ENCODE measurements around the gene EPS8L2. TPM values are rescaled to one million over a fixed set of nuclear protein-coding genes. Genes with fewer than 3 reads are reported as not detected.

Gene EPS8L2
- total and polyA plus RNA-seq, 4 donors = 24.4 to 138 (median 62.7) TPM

DNA sequence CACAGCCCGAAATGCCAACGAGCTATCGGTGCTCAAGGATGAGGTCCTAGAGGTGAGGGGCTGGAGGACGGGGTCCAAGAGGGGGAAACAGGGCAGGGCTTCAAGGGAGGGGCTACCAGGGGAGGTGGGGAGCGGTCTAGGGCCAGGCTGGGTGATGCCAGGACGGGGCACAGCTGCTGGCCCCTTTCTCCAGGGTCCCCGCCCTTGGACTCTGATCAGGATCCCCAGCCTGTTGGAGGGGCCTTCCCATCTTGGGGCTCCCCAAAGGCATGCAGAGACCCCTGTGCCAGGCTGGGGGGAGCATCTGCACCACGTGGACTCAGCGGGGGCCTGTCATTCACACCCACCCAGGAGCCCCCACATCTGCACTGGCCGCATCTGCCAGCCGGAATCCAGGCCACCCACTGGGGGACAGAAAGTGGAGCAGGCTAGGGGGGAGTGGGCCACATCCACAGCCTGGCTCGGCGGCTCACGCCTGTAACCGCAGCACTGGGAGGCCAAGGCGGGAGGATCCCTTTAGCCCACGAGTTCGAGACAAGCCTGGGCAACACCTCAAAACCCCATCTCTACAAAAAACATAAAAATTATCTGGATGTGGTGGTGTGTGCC lies 18.9 kb downstream of the EPS8L2 start:
- H3K4me1 ChIP-seq (ENCODE audit: control insufficient read depth in 4 of 4, insufficient read depth in 4 of 4, low read length in 3 of 4) = peaks cover 0 to 19% (median 7%) of the 10 kb centered on the region in 4 donors

More for the DNA sequence above, 18.9 kb downstream of the EPS8L2 start:
- Histone ChIP-seq H3K4me3 (ENCODE audit: low read depth in 1 of 3, low read length in 3 of 3) (no peak overlapping the region), H3K9ac (ENCODE audit: low read depth in 1 of 2, low read length in 2 of 2) (no peak overlapping the region), H3K27ac (ENCODE audit: low read depth in 1 of 2, low read length in 2 of 2) (no peak overlapping the region), H3K36me3 (ENCODE audit: control insufficient read depth in 4 of 4, insufficient read depth in 3 of 4, low read depth in 1 of 4, low read length in 3 of 4) (peaks cover 2 to 32% (median 16%) of the 10 kb centered on the region in 4 donors), H3K9me3 (ENCODE audit: control insufficient read depth in 4 of 4, low read length in 3 of 4) (no peaks in the 10 kb centered on the region), H3K27me3 (ENCODE audit: control insufficient read depth in 4 of 4, insufficient read depth in 4 of 4, low read length in 3 of 4) (no peaks in the 10 kb centered on the region)
- TF ChIP-seq HNF4A (conservative IDR thresholded peaks at IDR 0.05) (no peak), YY1 (IDR thresholded peaks at IDR 0.05) (no peak), SP1 (IDR thresholded peaks at IDR 0.05) (no peak), RAD21 (IDR thresholded peaks at IDR 0.05) (no peak), GABPA (IDR thresholded peaks at IDR 0.05 in 1 of 2, conservative IDR thresholded peaks at IDR 0.05 in 1 of 2) (no peak), FOXA2 (IDR thresholded peaks at IDR 0.05) (no peak), NR2F2 (IDR thresholded peaks at IDR 0.05) (no peak), ATF3 (IDR thresholded peaks at IDR 0.05) (no peak), REST (IDR thresholded peaks at IDR 0.05) (no peak), FOXA1 (IDR thresholded peaks at IDR 0.05) (no peak), HNF4G (IDR thresholded peaks at IDR 0.05) (no peak), RXRA (IDR thresholded peaks at IDR 0.05) (no peak), EGR1 (IDR thresholded peaks at IDR 0.05; ENCODE audit: low read depth in 2 of 2) (no peak), TAF1 (conservative IDR thresholded peaks at IDR 0.05) (no peak), CTCF (IDR thresholded peaks at IDR 0.05; ENCODE audit: low read depth, low read length, missing input control) (no peak)
- TF ChIP-seq, protein P1, sequence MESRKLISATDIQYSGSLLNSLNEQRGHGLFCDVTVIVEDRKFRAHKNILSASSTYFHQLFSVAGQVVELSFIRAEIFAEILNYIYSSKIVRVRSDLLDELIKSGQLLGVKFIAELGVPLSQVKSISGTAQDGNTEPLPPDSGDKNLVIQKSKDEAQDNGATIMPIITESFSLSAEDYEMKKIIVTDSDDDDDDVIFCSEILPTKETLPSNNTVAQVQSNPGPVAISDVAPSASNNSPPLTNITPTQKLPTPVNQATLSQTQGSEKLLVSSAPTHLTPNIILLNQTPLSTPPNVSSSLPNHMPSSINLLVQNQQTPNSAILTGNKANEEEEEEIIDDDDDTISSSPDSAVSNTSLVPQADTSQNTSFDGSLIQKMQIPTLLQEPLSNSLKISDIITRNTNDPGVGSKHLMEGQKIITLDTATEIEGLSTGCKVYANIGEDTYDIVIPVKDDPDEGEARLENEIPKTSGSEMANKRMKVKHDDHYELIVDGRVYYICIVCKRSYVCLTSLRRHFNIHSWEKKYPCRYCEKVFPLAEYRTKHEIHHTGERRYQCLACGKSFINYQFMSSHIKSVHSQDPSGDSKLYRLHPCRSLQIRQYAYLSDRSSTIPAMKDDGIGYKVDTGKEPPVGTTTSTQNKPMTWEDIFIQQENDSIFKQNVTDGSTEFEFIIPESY (IDR thresholded peaks at IDR 0.05) = no peak
- TF ChIP-seq, protein P2, sequence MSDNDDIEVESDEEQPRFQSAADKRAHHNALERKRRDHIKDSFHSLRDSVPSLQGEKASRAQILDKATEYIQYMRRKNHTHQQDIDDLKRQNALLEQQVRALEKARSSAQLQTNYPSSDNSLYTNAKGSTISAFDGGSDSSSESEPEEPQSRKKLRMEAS (IDR thresholded peaks at IDR 0.05) = no peak
- 82% methylated on average over 18 of the region's 18 CpGs for WGBS
- DNase-seq (ENCODE audit: low spot score) = no peak
